HCT116 (cell line): ENCODE data around the gene AKAP1. TPM values are rescaled to one million over a fixed set of nuclear protein-coding genes. Genes with fewer than 3 reads are reported as not detected.

Experiments used
- ATAC-seq: fragments of 200-7000 bp; cut with Tn5 transposase; 2 replicates; pipeline ENCODE4 v1.9.1; 2020; ENCODE audit warnings: mild to moderate bottlenecking, moderate library complexity
- BruUV-seq: library from RNA; stranded (reverse); fragments of 400-500 nt; replicated peaks from 2 replicates; lab custom pipeline; 2021; lab: Mats Ljungman, UMichigan
- CTCF ChIA-PET: fragments of 300-600 bp; sonication (Branson Sonifier 250); formaldehyde crosslinking; loops from one replicate; lab custom pipeline; 2021; ENCODE audit warnings: antibody characterized with exemption; lab: Charles Lee
- POLR2A ChIA-PET: fragments of 300-600, 350-600 bp; sonication (Branson Sonifier 250); formaldehyde crosslinking; loops from one replicate; lab custom pipeline; 2021; ENCODE audit warnings: antibody characterized with exemption; lab: Charles Lee
- RAD21 ChIA-PET, 2 experiments: fragments of 300-600 bp; sonication (Branson Sonifier 250); formaldehyde crosslinking; loops; one replicate each; lab custom pipeline; 2023; ENCODE audit warnings: low total read pairs in 2 of 2; ENCODE audit not compliant: uncharacterized antibody in 2 of 2, unreplicated experiment in 2 of 2, low non-redundant PET in 1 of 2; lab: Charles Lee
- DNase-seq: peaks from one replicate; pipeline ENCODE4 v3.0.0-alpha.2; 2010; ENCODE audit warnings: low read depth, low spot score
- H2AFZ ChIP-seq: fragments of 200-600 bp; shearing (Covaris generic), sonication (generic); 2 replicates; pipeline ENCODE4 v1.6.1; 2017; ENCODE audit warnings: low read depth, mixed run types, mixed read lengths, antibody characterized with exemption, low read length; ENCODE audit not compliant: poor library complexity, severe bottlenecking
- H3K27ac ChIP-seq: 2 replicates; pipeline ENCODE4 v1.5.1; 2012; ENCODE audit warnings: low read depth, low read length
- H3K27me3 ChIP-seq: fragments of 200-600 bp; sonication (generic); 2 replicates; pipeline ENCODE4 v1.6.1; 2016; ENCODE audit warnings: mixed run types, low read length, mixed read lengths; ENCODE audit not compliant: insufficient read depth
- H3K36me3 ChIP-seq, 2 experiments: fragments of 200-500 bp in 1 of 2; fragments of 200-600 bp in 1 of 2; sonication (Bioruptor generic) in 1 of 2; sonication (generic) in 1 of 2; 2 replicates each; pipeline versions ENCODE4 v1.5.1 to v1.6.1; 2014 to 2016; ENCODE audit warnings: low read length in 2 of 2, inconsistent platforms in 1 of 2, mixed read lengths in 1 of 2, mixed run types in 1 of 2; ENCODE audit not compliant: insufficient read depth in 2 of 2, control insufficient read depth in 1 of 2
- H3K4me1 ChIP-seq, 2 experiments: fragments of 200-600 bp in 1 of 2; sonication (generic) in 1 of 2; 2 replicates each; pipeline versions ENCODE4 v1.5.1 to v1.6.1; 2012 to 2017; ENCODE audit warnings: low read length in 2 of 2, inconsistent platforms in 1 of 2, mild to moderate bottlenecking in 1 of 2, mixed read lengths in 1 of 2, mixed run types in 1 of 2, moderate library complexity in 1 of 2; ENCODE audit not compliant: insufficient read depth in 2 of 2, control insufficient read depth in 1 of 2
- H3K4me2 ChIP-seq: fragments of 200-600 bp; sonication (generic); 2 replicates; pipeline ENCODE4 v1.6.1; 2017; ENCODE audit warnings: mixed run types, low read length, mixed read lengths
- H3K4me3 ChIP-seq, 2 experiments: fragments of 200-600 bp in 1 of 2; sonication (generic) in 1 of 2; replicated peaks in 1 of 2; 2 replicates each; pipeline ENCODE4 v1.5.1; 2011 to 2016; ENCODE audit warnings: low read length in 2 of 2, control low read depth in 1 of 2, low read depth in 1 of 2, mild to moderate bottlenecking in 1 of 2, mixed read lengths in 1 of 2, mixed run types in 1 of 2
- H3K79me2 ChIP-seq: fragments of 200-600 bp; sonication (generic); 2 replicates; pipeline ENCODE4 v1.6.1; 2017; ENCODE audit warnings: mild to moderate bottlenecking, mixed run types, low read length, moderate library complexity, mixed read lengths; ENCODE audit not compliant: insufficient read depth
- H3K9ac ChIP-seq: fragments of 200-600 bp; sonication (generic); 2 replicates; pipeline ENCODE4 v1.6.1; 2016; ENCODE audit warnings: low read length, mixed read lengths
- H3K9me2 ChIP-seq: fragments of 200-600 bp; sonication (generic), shearing (Covaris generic); 2 replicates; pipeline ENCODE4 v1.6.1; 2017; ENCODE audit warnings: mixed run types, mild to moderate bottlenecking, moderate library complexity; ENCODE audit not compliant: insufficient read depth
- H3K9me3 ChIP-seq, 2 experiments: fragments of 200-500 bp in 1 of 2; fragments of 200-600 bp in 1 of 2; sonication (Bioruptor generic) in 1 of 2; sonication (generic) in 1 of 2; 2 replicates each; pipeline ENCODE4 v1.6.1; 2014 to 2017; ENCODE audit warnings: low read length in 2 of 2, mixed read lengths in 2 of 2, inconsistent platforms in 1 of 2, low read depth in 1 of 2, mild to moderate bottlenecking in 1 of 2, mixed run types in 1 of 2, moderate library complexity in 1 of 2; ENCODE audit not compliant: control insufficient read depth in 1 of 2, insufficient read depth in 1 of 2
- H4K20me1 ChIP-seq: fragments of 200-600 bp; sonication (generic), shearing (Covaris generic); 2 replicates; pipeline ENCODE4 v1.6.1; 2017; ENCODE audit warnings: mixed run types, mild to moderate bottlenecking, moderate library complexity; ENCODE audit not compliant: insufficient read depth
- ATF3 ChIP-seq: IDR thresholded peaks from 2 replicates; pipeline ENCODE4 v1.6.1; 2012
- CEBPB ChIP-seq: IDR thresholded peaks from 2 replicates; pipeline ENCODE4 v1.6.1; 2012; ENCODE audit warnings: low read depth
- EGR1 ChIP-seq: IDR thresholded peaks from 2 replicates; pipeline ENCODE4 v1.6.1; 2012; ENCODE audit warnings: low read depth
- ELF1 ChIP-seq: IDR thresholded peaks from 2 replicates; pipeline ENCODE4 v1.6.1; 2012; ENCODE audit warnings: low read depth, borderline replicate concordance
- EZH2 ChIP-seq: fragments of 200-600 bp; sonication (generic); IDR thresholded peaks from 2 replicates; pipeline ENCODE4 v1.6.1; 2017; ENCODE audit warnings: antibody characterized with exemption, mixed run types
- FOSL1 ChIP-seq: IDR thresholded peaks from 2 replicates; pipeline ENCODE4 v1.6.1; 2012; ENCODE audit warnings: low read depth
- POLR2A ChIP-seq: IDR thresholded peaks from 2 replicates; pipeline ENCODE4 v1.7.0; 2011; ENCODE audit warnings: borderline replicate concordance; ENCODE audit not compliant: insufficient read depth, insufficient read length; ENCODE audit errors: extremely low read depth
- POLR2AphosphoS5 ChIP-seq: IDR thresholded peaks from 2 replicates; pipeline ENCODE4 v1.6.1; 2011; ENCODE audit warnings: mild to moderate bottlenecking, low read depth, low read length, moderate library complexity
- RAD21 ChIP-seq: IDR thresholded peaks from 2 replicates; pipeline ENCODE4 v1.6.1; 2012; ENCODE audit warnings: low read depth, mild to moderate bottlenecking
- REST ChIP-seq: IDR thresholded peaks from 2 replicates; pipeline ENCODE4 v1.6.1; 2012; ENCODE audit warnings: low read depth
- SIN3A ChIP-seq: IDR thresholded peaks from 2 replicates; pipeline ENCODE4 v1.6.1; 2012; ENCODE audit warnings: low read depth
- SP1 ChIP-seq: IDR thresholded peaks from 2 replicates; pipeline ENCODE4 v1.6.1; 2012; ENCODE audit warnings: low read depth
- SRF ChIP-seq: IDR thresholded peaks from 2 replicates; pipeline ENCODE4 v1.6.1; 2012; ENCODE audit warnings: low read depth
- ZBTB33 ChIP-seq: IDR thresholded peaks from 2 replicates; pipeline ENCODE4 v1.6.1; 2011; ENCODE audit warnings: mild to moderate bottlenecking, low read length, moderate library complexity; ENCODE audit not compliant: insufficient replicate concordance; ENCODE audit errors: extremely low read depth
- ZFX ChIP-seq: fragments of 450-650 bp; IDR thresholded peaks from 2 replicates; pipeline ENCODE4 v1.6.1; 2017
- intact Hi-C: fragments of 100-400 bp; cut with micrococcal nuclease; formaldehyde crosslinking; loops from 2 replicates; pipeline ENCODE4 v1.10.0; 2022
- total RNA-seq: library from RNA; stranded (reverse); gene quantifications from one replicate; pipeline ENCODE4 v1.2.1, GENCODE V29; 2021; ENCODE audit not compliant: unreplicated experiment

AKAP1 gene
- total RNA-seq, 1 experiment from 2014 or later = 51.6 TPM

- Histone ChIP-seq H3K4me1 (peaks cover 0 to 4% of the 10 kb centered on the region in 2 experiments; a peak in 2 of 4 replicates), H3K27me3 (no peaks in the 10 kb centered on the region), H3K9me3 (no peaks in the 10 kb centered on the region), H3K79me2 (no peaks in the 10 kb centered on the region), H4K20me1 (no peaks in the 10 kb centered on the region), H3K36me3 (no peaks in the 10 kb centered on the region), H2AFZ (no peak overlapping the region), H3K9ac (no peak overlapping the region), H3K27ac (no peak overlapping the region), H3K4me2 (no peak overlapping the region), H3K9me2 (no peaks in the 10 kb centered on the region), H3K4me3 (no peak overlapping the region)
- CTCF ChIA-PET = no interaction called here
- RAD21 ChIA-PET = no interaction called here
- DNase-seq (no peak), ATAC-seq (no peak)
- TF ChIP-seq RAD21 (no peak), FOSL1 (no peak), EZH2 (no peak), POLR2AphosphoS5 (no peak), SIN3A (no peak), SP1 (no peak), SRF (no peak), EGR1 (no peak), ZFX (no peak), ZBTB33 (no peak)
- POLR2A ChIA-PET = no interaction called here
- intact Hi-C loops = no loop called here
- BruUV-seq = no TSS peak
Observed at GRCh38 chr17:57075785-57076184, 9.3 kb upstream of the AKAP1 start.

GRCh38 chr17:57077000-57077399 is 8.0 kb upstream of the AKAP1 start:
- no peaks in the 10 kb centered on the region for H4K20me1 ChIP-seq
- no peaks in the 10 kb centered on the region for H3K9me3 ChIP-seq
- no peak overlapping the region for H3K9ac ChIP-seq
- no peak overlapping the region for H2AFZ ChIP-seq
- intact Hi-C loops = no loop called here
- no peaks in the 10 kb centered on the region for H3K27me3 ChIP-seq
- H3K4me1 ChIP-seq = peaks cover 0 to 5% of the 10 kb centered on the region in 2 experiments; a peak in 2 of 4 replicates
- H3K9me2 ChIP-seq = no peaks in the 10 kb centered on the region
- ATAC-seq (no peak), DNase-seq (no peak)
- no peak overlapping the region for H3K4me2 ChIP-seq
- ChIA-PET CTCF (no interaction called here), POLR2A (no interaction called here), RAD21 (no interaction called here)
- BruUV-seq = no TSS peak
- no peak overlapping the region for H3K27ac ChIP-seq
- no peaks in the 10 kb centered on the region for H3K36me3 ChIP-seq
- no peaks in the 10 kb centered on the region for H3K79me2 ChIP-seq
- no peak overlapping the region for H3K4me3 ChIP-seq
- no peak for TF ChIP-seq RAD21
- no peak for TF ChIP-seq ATF3
- no peak for TF ChIP-seq SP1
- no peak for TF ChIP-seq ZFX
- no peak for TF ChIP-seq POLR2A
- no peak for TF ChIP-seq ELF1
- TF ChIP-seq ZBTB33 = no peak
- no peak for TF ChIP-seq CEBPB
- TF ChIP-seq REST = no peak
